GM12892 (cell line): ENCODE data around the gene PFKFB4.

ENCODE experiments used
- POLR2A ChIP-seq: IDR thresholded peaks from 2 replicates; pipeline ENCODE4 v1.6.1; 2011; ENCODE audit warnings: low read depth, low read length, control low read depth
- POLR2AphosphoS5 ChIP-seq: IDR thresholded peaks from 2 replicates; pipeline ENCODE4 v1.6.1; 2011; ENCODE audit warnings: low read depth, low read length, control low read depth
- TAF1 ChIP-seq: IDR thresholded peaks from 2 replicates; pipeline ENCODE4 v1.6.1; 2011; ENCODE audit warnings: low read depth, mild to moderate bottlenecking, control low read depth, low read length, borderline replicate concordance

GRCh38 chr3:48555231-48555948 is 1.2 kb downstream of the PFKFB4 start:
- TF ChIP-seq POLR2AphosphoS5, result no peak
- TF ChIP-seq POLR2A, result no peak
- no peak for TF ChIP-seq TAF1
